K562 (cell line): ENCODE measurements around the gene GPX6. TPM values are rescaled to one million over a fixed set of nuclear protein-coding genes. Genes with fewer than 3 reads are reported as not detected.

Experiments
- C11orf30 ChIP-seq: fragments of 450-650 bp; IDR thresholded peaks from 2 replicates; pipeline ENCODE4 v1.6.1; 2016; ENCODE audit warnings: low read depth, mild to moderate bottlenecking
- CHD7 ChIP-seq: fragments of 200-600 bp; sonication (generic); IDR thresholded peaks from one replicate; pipeline ENCODE4 v1.6.1; 2012; ENCODE audit warnings: mild to moderate bottlenecking, low read depth, low read length, inconsistent platforms
- CXXC5 ChIP-seq: fragments of 250-450 bp; sonication (Bioruptor Pico); IDR thresholded peaks from 2 replicates; pipeline ENCODE4 v1.8.0; 2022; ENCODE audit warnings: inconsistent platforms, mild to moderate bottlenecking, moderate library complexity
- FOXM1 ChIP-seq, 2 experiments: fragments of 450-650 bp in 1 of 2; sonication (generic) in 1 of 2; formaldehyde crosslinking in 1 of 2; IDR thresholded peaks; 2 replicates each; pipeline versions ENCODE4 v1.6.1 to v1.9.0; 2017 to 2022; ENCODE audit warnings: low read depth in 2 of 2, mild to moderate bottlenecking in 2 of 2, missing genetic modification reagents in 1 of 2, moderate library complexity in 1 of 2
- GATAD2A ChIP-seq: fragments of 450-650 bp; IDR thresholded peaks from 2 replicates; pipeline ENCODE4 v1.6.1; 2017
- GTF2A2 ChIP-seq: IDR thresholded peaks from 2 replicates; pipeline ENCODE4 v1.6.1; 2016; ENCODE audit warnings: mild to moderate bottlenecking, missing genetic modification characterization, missing compliant biosample characterization
- HDAC2 ChIP-seq: fragments of 450-650 bp; IDR thresholded peaks from 2 replicates; pipeline ENCODE4 v1.6.1; 2016; ENCODE audit warnings: mild to moderate bottlenecking
- JUND ChIP-seq, 2 experiments: IDR thresholded peaks; 2 replicates in 1 of 2; 3 replicates in 1 of 2; pipeline ENCODE4 v1.6.1; 2011; ENCODE audit warnings: borderline replicate concordance in 2 of 2, low read depth in 2 of 2, low read length in 2 of 2, improper control_type of control experiment in 1 of 2, missing biosample characterization in 1 of 2, missing genetic modification characterization in 1 of 2, missing genetic modification reagents in 1 of 2
- KDM1A ChIP-seq, 2 experiments: fragments of 450-650 bp; IDR thresholded peaks; 2 replicates each; pipeline ENCODE4 v1.6.1; 2016; ENCODE audit warnings: mild to moderate bottlenecking in 2 of 2
- MAFG ChIP-seq: fragments of 450-650 bp; conservative IDR thresholded peaks from 2 replicates; pipeline ENCODE4 v1.6.1; 2016; ENCODE audit warnings: missing genetic modification characterization, missing compliant biosample characterization
- NR2C1 ChIP-seq, 2 experiments: fragments of 450-650 bp; IDR thresholded peaks; 2 replicates each; pipeline ENCODE4 v1.6.1; 2017; ENCODE audit warnings: mild to moderate bottlenecking in 2 of 2, antibody characterized with exemption in 1 of 2, inconsistent platforms in 1 of 2, missing compliant biosample characterization in 1 of 2, missing genetic modification characterization in 1 of 2
- POLR2H ChIP-seq: IDR thresholded peaks from 2 replicates; pipeline ENCODE4 v1.6.1; 2016; ENCODE audit warnings: missing genetic modification characterization, low read depth, mild to moderate bottlenecking, control low read depth, missing compliant biosample characterization, moderate library complexity
- TAL1 ChIP-seq: fragments of 450-650 bp; IDR thresholded peaks from 2 replicates; pipeline ENCODE4 v1.6.1; 2016; ENCODE audit warnings: mild to moderate bottlenecking
- TCF3 ChIP-seq: sonication (generic); formaldehyde crosslinking; IDR thresholded peaks from 2 replicates; pipeline ENCODE4 v1.4.0; 2020; ENCODE audit warnings: mild to moderate bottlenecking, missing genetic modification reagents
- TRIM24 ChIP-seq, 2 experiments: fragments of 450-650 bp; IDR thresholded peaks; 2 replicates each; pipeline ENCODE4 v1.6.1; 2016
- ZFP36 ChIP-seq: fragments of 150-350 bp; IDR thresholded peaks from 2 replicates; pipeline ENCODE4 v1.6.1; 2018; ENCODE audit warnings: low read length, low read depth; ENCODE audit not compliant: partially characterized antibody
- ZNF384 ChIP-seq: IDR thresholded peaks from 2 replicates; pipeline ENCODE4 v1.6.1; 2012; ENCODE audit warnings: low read depth, low read length, improper control_type of control experiment
- ZNF764 ChIP-seq: fragments of 250-450 bp; sonication (Bioruptor Pico); IDR thresholded peaks from 2 replicates; pipeline ENCODE4 v1.4.0; 2020; ENCODE audit warnings: low read depth, mild to moderate bottlenecking, moderate library complexity
- polyA plus RNA-seq, 8 experiments: library from polyadenylated mRNA; depleted of rRNA in 4 of 8; stranded (reverse) in 5 of 8; unstranded in 3 of 8; fragments of >200 nt; fragmentation: Nextera tagmentation in 2 of 8; fragmentation: Illumina TruSeq in 1 of 8; extraction: Ambion mirVana in 2 of 8; extraction: Trizol in 1 of 8; gene quantifications; 2 replicates each; pipeline versions ENCODE4 v1.2.1 to v1.2.3, GENCODE V29; 2011 to 2014; ENCODE audit warnings: inconsistent platforms in 1 of 8, missing spikeins in 1 of 8
- total RNA-seq, 7 experiments: library from RNA; depleted of rRNA in 6 of 7; stranded (reverse); fragments of >200 nt in 6 of 7; fragmentation: Illumina TruSeq in 2 of 7; extraction: Trizol in 2 of 7; gene quantifications; 2 replicates each; pipeline versions ENCODE4 v1.2.1 to v1.2.3, GENCODE V29; 2011 to 2021; ENCODE audit warnings: low replicate concordance in 1 of 7

Gene GPX6
- total and polyA plus RNA-seq, 9 of the 15 experiments (the other 6 are each of a cell fraction or from before 2014, with no cell fraction given): not detected

GRCh38 chr6:28563430-28564095 is 48.0 kb upstream of the GPX6 start (continued):
- TF ChIP-seq KDM1A (IDR thresholded peaks at IDR 0.05) (0 out of 4 replicates have a peak, but pooled peaks of 1 of the 2 experiments have one; percentile 16), JUND (IDR thresholded peaks at IDR 0.05; ENCODE audit: borderline replicate concordance, low read depth, low read length) (no peak), JUND (tag; IDR thresholded peaks at IDR 0.05; ENCODE audit: borderline replicate concordance, low read depth, low read length) (peak; percentile 40; the same call in 1 of the 3 replicates), GTF2A2 (tag) (no peak), NR2C1 (IDR thresholded peaks at IDR 0.05) (peak; percentile 84), NR2C1 (tag; IDR thresholded peaks at IDR 0.05) (peak; percentile 85), C11orf30 (no peak), CXXC5 (0 out of 2 replicates have a peak, but pooled peaks have one; percentile 37), ZFP36 (no peak), FOXM1 (IDR thresholded peaks at IDR 0.05; ENCODE audit: low read depth) (no peak), FOXM1 (CRISPR knock-in tag; IDR thresholded peaks at IDR 0.05; ENCODE audit: low read depth) (no peak), HDAC2 (no peak), CHD7 (no peak), TRIM24 (IDR thresholded peaks at IDR 0.05) (no peak), MAFG (tag) (no peak), ZNF764 (CRISPR knock-in tag) (no peak), POLR2H (tag) (no peak), ZNF384 (no peak), TAL1 (0 out of 2 replicates have a peak, but pooled peaks have one; percentile 5), GATAD2A (0 out of 2 replicates have a peak, but pooled peaks have one; percentile 39), TCF3 (CRISPR knock-in tag) (peak; percentile 48)
